ENCODE data around the gene NPTN.

- TF ChIP-seq NFRKB (IDR thresholded peaks at IDR 0.05) (no peak), BHLHE40 (IDR thresholded peaks at IDR 0.05; ENCODE audit: borderline replicate concordance) (no peak), SP1 (IDR thresholded peaks at IDR 0.05) (no peak), L3MBTL2 (conservative IDR thresholded peaks at IDR 0.05) (no peak), PKNOX1 (IDR thresholded peaks at IDR 0.05) (no peak), SUZ12 (IDR thresholded peaks at IDR 0.05) (no peak), CTBP1 (IDR thresholded peaks at IDR 0.05; ENCODE audit: borderline replicate concordance) (no peak), FOXM1 (IDR thresholded peaks at IDR 0.05; ENCODE audit: borderline replicate concordance) (no peak), FOXK2 (IDR thresholded peaks at IDR 0.05) (no peak)
Measured at GRCh38 chr15:73582851-73583379, 50.3 kb downstream of the NPTN start.

Data from HEK293T (cell line).